ENCODE data around the gene TMEM131L. TPM values are rescaled to one million over a fixed set of nuclear protein-coding genes. Genes with fewer than 3 reads are reported as not detected.
A peak's percentile ranks its signal among the peaks of the same experiment; 100 is the strongest.

The TMEM131L gene
- total RNA-seq, 1 experiment from 2014 or later = 14.6 TPM

DNA sequence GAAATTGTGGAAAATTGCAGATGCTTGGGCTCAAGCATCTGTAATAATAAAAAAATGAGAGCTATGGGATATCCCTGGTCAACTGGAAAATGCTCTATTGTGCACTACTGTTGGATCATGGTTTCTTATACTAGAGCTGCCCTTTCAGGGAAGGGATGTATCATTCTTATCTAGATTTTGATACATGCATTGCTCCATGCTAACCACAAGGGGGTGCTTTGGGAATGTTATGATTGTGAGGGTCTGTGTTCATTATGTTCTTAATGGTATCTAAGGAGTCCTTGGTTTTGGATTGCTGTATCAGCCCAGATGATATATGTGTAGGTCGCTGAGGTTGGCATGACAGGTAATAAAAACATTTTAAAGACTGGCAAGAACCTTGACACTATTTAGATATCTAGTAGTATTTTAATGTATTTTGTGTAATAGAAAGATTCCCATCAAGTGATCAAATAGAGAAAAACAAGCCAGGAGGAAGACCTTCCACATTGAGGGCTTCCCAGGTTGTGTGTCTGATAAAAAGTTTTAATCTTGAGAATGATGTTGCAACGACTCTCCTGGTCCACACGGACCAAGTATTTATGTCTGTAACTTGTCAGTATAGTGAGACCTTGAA, 168.7 kb downstream of the TMEM131L start:
- H3K27me3 Mint-ChIP-seq (ENCODE audit: low read depth) = no peaks in the 10 kb centered on the region
- no peak for DNase-seq
- no CpG with 5 or more reads among the region's 3 CpGs for WGBS (ENCODE audit: extremely low coverage, insufficient read length, low lambda C conversion rate)

More for the DNA sequence above, 168.7 kb downstream of the TMEM131L start:
- H2BK20ac ChIP-seq (ENCODE audit: low read depth, low read length, poor library complexity, severe bottlenecking) = no peak overlapping the region
- no peak overlapping the region for H2BK5ac ChIP-seq (ENCODE audit: insufficient read length, low read length)
- no peak overlapping the region for H3K4me3 Mint-ChIP-seq
- H4K8ac ChIP-seq (replicated peaks; ENCODE audit: insufficient read length, low read depth, low read length) = no peak overlapping the region
- no peak overlapping the region for H2BK12ac ChIP-seq (ENCODE audit: insufficient read length, low read depth, low read length)
- H3K4me1 Mint-ChIP-seq = peaks cover under 1 to 6% of the 10 kb centered on the region in 2 experiments
- H3K36me3 Mint-ChIP-seq (ENCODE audit: insufficient read depth in 1 of 3, low read depth in 3 of 3) = peaks cover 28 to 51% (median 48%) of the 10 kb centered on the region in 3 experiments
- no peak overlapping the region for H3K4ac ChIP-seq (ENCODE audit: low read depth, low read length)
- no peaks in the 10 kb centered on the region for H3K23me2 ChIP-seq (ENCODE audit: insufficient read length, low read depth, low read length, poor library complexity, severe bottlenecking)
- no peaks in the 10 kb centered on the region; a peak in 1 of 5 replicates for H3K9me3 Mint-ChIP-seq
- no peak overlapping the region for H2BK120ac ChIP-seq (ENCODE audit: low read depth, low read length, poor library complexity, severe bottlenecking)
- H4K91ac ChIP-seq (ENCODE audit: insufficient read length, low read depth, low read length) = no peak overlapping the region
- H3K56ac ChIP-seq (ENCODE audit: insufficient read length, low read depth, low read length) = no peak overlapping the region
- no peak overlapping the region for H2AK5ac ChIP-seq (ENCODE audit: insufficient read length, low read length)
- no peaks in the 10 kb centered on the region for H3K4me1 ChIP-seq (ENCODE audit: insufficient read depth, low read length)
- H2BK15ac ChIP-seq (ENCODE audit: low read depth, low read length) = no peak overlapping the region
- no peaks in the 10 kb centered on the region for H4K20me1 ChIP-seq (ENCODE audit: control insufficient read depth, insufficient read depth, insufficient read length)
- H3K23ac ChIP-seq (ENCODE audit: insufficient read length, low read depth, low read length) = no peak overlapping the region
- no peak overlapping the region for H3T11ph ChIP-seq (ENCODE audit: low read length)
- no peaks in the 10 kb centered on the region for H3K79me2 ChIP-seq (ENCODE audit: insufficient read depth, low read length)
- no peak overlapping the region for H4K5ac ChIP-seq (ENCODE audit: insufficient read length, low read depth, low read length)
- H3K27me3 ChIP-seq (ENCODE audit: insufficient read depth, low read length) = no peaks in the 10 kb centered on the region
- H3K9me3 ChIP-seq (ENCODE audit: control insufficient read depth, low read depth, low read length) = no peaks in the 10 kb centered on the region
- H3K4me2 ChIP-seq (ENCODE audit: insufficient read depth, insufficient read length, low read length) = no peak overlapping the region
- H3K27ac Mint-ChIP-seq = no peak overlapping the region
- no peaks in the 10 kb centered on the region for H3K79me1 ChIP-seq (ENCODE audit: insufficient read depth, low read depth, low read length, poor library complexity, severe bottlenecking)
- H3K18ac ChIP-seq (ENCODE audit: insufficient read length, low read depth, low read length) = no peak overlapping the region
- H3K27ac ChIP-seq (ENCODE audit: insufficient read length, low read depth, low read length) = no peak overlapping the region
- H3K14ac ChIP-seq (ENCODE audit: insufficient read depth, low read length) = no peak overlapping the region
- H3K9ac ChIP-seq (ENCODE audit: extremely low read depth, insufficient read length, low read length) = no peak overlapping the region
- TF ChIP-seq, protein P1, sequence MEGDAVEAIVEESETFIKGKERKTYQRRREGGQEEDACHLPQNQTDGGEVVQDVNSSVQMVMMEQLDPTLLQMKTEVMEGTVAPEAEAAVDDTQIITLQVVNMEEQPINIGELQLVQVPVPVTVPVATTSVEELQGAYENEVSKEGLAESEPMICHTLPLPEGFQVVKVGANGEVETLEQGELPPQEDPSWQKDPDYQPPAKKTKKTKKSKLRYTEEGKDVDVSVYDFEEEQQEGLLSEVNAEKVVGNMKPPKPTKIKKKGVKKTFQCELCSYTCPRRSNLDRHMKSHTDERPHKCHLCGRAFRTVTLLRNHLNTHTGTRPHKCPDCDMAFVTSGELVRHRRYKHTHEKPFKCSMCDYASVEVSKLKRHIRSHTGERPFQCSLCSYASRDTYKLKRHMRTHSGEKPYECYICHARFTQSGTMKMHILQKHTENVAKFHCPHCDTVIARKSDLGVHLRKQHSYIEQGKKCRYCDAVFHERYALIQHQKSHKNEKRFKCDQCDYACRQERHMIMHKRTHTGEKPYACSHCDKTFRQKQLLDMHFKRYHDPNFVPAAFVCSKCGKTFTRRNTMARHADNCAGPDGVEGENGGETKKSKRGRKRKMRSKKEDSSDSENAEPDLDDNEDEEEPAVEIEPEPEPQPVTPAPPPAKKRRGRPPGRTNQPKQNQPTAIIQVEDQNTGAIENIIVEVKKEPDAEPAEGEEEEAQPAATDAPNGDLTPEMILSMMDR (conservative IDR thresholded peaks at IDR 0.05) = peak; percentile 81
- H2AFZ ChIP-seq (ENCODE audit: low read length) = no peak overlapping the region

All from H9 (cell line).